NOMO-1 treated with dmso at 0.1 percent for 144 hours (cell line): Measurements from ENCODE around the gene PACSIN1.
A peak's percentile ranks its signal among the peaks of the same experiment; 100 is the strongest.
"Not testable (repeated sequence)": the region's sequence is repeated elsewhere in the genome, so short reads cannot be mapped to it uniquely, and the experiment has no call there.

Experiments
- DNase-seq: peaks from one replicate; lab custom pipeline; 2025; ENCODE audit not compliant: unreplicated experiment; lab: John Stamatoyannopoulos, UW

Gene PACSIN1

GRCh38 chr6:34457742-34458735 is 7.8 kb upstream of the PACSIN1 start:
- DNase-seq, result no peak

- peak; percentile 37 for DNase-seq
Measured at GRCh38 chr6:34459899-34460593, 5.8 kb upstream of the PACSIN1 start.

DNA sequence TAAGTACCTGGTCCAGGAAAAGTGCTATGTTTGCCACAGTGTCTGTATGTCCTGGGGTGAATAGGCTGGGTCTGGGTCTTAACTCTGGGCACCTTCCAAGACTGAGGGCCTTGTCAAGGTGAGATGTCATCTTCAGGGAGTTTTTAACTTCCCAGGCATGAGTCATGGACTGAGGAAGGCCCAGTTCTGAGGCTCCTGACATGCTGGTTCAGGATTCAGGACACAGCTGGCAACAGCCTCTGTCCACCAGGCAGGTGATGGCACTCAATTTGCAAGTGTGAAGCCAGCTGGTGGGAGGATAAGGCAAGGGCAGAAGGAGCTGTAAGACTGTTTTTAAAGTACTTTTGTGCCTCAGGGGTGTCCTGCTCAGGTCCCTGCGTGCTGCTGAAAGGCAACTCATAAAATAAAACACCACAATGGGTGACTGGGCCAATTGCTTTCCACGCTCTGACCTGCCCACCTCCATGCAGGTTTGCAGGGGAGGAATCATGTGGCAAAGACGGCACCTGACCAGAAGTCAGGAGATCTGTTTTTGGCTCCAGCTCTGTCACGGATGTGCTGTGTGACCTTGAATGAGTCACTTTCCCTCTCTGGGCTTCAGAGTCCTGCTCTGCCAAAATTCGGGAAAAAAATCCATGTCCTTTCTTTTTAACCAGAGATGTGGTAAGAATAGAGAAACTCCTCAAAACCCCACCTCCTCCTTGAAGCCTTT is 4.9 kb upstream of the PACSIN1 start:
- no peak for DNase-seq

DNA sequence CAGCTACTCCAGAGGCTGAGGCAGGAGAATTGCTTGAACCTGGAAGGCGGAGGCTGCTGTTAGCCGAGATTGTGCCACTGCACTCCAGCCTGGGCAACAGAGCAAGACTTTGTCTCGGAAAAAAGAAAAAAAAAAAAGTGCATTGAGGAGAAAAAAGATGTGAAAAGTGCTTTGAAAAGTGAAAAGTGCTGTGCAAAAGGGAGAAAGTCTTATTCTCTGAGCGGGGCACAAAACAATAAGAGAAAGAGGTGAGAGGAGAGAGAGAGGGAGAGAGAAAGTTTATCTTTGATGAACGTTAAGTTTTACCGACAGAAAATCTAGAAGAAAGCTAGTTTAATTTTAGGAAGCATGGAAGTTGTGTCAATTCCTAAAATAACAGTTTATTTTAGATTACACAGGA is 3.9 kb upstream of the PACSIN1 start:
- no peak for DNase-seq

DNA sequence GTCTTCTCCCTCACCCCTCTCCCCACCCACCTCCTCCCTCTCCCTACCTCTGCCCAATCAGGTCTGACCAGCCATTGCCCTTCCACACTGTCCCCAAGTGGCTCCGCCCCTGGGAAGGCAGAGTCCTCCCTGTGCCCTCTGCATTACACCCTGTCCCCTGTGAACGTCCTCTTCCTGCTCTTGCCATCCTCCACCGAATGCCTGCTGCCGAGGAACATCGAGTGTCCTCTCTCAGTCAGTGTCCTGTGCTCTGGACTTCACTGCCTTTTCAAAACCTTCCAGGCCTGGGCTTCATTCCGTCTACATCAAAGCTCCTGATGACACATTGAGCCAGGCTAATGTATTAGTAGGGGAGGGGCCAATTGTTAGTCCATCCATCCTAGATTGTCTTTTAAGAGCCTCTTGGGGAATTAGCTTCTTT is 3.3 kb upstream of the PACSIN1 start:
- no peak for DNase-seq

DNA sequence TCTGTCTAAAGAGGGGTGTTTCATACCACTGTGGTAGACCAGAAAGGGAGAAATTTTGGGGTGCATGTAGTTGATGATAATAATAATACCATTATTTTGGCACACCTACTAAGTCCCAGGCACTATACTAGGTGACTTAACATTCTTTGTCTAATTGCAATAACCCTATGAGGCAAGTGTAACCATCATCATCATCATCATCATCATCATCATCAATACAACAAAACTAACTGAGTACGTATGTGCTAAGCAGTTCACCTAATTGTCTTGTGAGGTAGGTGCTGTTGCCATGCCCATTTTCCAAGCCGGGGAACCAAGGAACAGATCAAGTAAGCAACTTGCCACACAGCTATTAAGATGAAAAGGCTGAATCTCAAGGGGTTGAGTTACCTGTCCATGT is 2.6 kb upstream of the PACSIN1 start:
- no peak for DNase-seq

GRCh38 chr6:34463849-34464248 is 2.0 kb upstream of the PACSIN1 start:
- no peak for DNase-seq

- no peak for DNase-seq
Measured at GRCh38 chr6:34466242-34467185, 638 bp downstream of the PACSIN1 start.

GRCh38 chr6:34468378-34468892 is 2.6 kb downstream of the PACSIN1 start:
- peak; percentile 47 for DNase-seq

DNA sequence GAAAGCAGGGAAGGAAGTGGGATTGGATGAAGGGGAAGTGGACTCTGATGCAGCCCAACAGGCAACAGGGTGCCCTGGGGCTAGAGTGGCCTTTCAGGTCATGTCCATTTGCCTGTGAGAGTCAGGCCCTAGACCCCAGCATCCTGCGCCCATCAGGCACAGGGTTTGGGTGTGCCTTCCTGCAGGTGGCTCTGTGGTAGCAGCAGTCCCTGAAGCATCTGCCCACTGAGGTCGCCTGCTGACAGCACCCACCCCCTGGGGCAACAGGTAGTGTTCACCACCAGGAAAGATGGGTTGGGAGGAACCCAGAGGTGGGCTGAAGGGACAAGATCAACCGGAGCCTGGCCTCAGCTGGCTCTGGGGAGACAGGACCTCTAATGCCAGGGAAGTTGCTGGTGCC is 3.6 kb downstream of the PACSIN1 start:
- no peak for DNase-seq

GRCh38 chr6:34472425-34472824 is 6.5 kb downstream of the PACSIN1 start:
- no peak for DNase-seq

- DNase-seq, result no peak
Measured at GRCh38 chr6:34473967-34474366, 8.1 kb downstream of the PACSIN1 start.

DNA sequence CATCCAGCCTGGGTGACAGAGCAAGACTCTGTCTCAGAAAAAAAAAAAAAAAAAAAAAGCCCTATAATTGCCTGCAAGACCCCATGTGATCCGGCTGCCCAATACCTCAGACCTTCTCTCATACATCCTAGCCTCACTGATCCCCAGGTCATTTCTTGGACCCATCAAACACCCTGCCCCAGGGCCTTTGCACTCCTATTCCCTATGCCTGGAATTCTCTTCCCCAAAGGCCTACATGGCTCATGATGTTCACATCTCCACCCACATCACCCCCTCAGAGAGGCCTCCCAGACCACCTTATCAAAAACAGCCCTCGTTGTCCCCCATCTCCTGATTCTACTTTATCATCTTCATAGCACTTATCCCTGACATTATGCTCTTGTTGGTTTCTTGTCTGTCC is 8.9 kb downstream of the PACSIN1 start:
- no peak for DNase-seq

DNA sequence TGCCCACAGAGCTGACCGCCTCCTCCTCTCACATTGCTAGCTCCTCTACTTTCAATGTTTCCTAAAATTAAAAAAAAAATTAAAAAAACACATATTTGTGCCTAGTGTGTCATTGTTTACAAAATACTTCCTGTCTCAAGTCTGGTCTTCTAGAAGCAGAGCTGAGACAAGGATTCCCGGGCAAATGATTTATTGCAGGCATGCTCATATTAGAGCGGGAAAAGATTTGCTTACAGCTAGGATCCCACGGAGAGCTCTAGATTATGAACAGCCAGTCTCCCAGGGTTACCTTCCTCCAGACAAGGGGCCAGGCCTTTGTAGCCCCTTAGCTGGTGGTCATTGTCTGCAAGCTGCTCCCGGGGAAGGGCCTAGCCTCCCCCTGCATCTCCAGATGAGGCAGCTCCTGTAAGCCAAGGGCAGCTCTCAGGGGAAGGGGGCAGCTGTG is 9.4 kb downstream of the PACSIN1 start:
- DNase-seq, result no peak

DNA sequence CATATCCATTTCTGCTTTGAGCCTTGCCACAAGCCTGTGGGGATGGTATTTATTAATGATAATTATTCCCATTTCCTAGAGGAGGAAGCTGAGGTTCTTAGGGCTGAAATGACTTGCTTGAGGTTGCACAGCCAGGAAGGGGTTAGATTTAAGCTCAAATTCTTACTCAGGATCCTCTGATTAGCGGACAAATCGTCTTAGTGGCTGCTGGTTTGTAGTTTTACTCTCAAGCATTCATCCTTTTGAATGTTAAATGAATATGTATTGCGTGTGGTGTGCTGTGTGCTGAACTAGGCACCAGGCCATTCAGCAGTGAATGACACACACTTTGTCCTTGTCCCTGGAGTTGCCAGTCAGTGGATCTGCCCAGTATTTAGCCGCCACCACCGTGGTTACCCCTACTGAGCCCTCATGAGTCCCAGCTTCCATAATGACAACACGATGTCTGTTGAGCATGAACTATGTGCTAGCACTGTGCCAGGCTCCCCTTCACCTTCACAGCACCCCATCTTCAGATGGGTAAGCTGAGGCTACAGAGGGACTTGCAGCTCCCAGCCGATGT is 10.0 kb downstream of the PACSIN1 start:
- DNase-seq, result no peak

DNA sequence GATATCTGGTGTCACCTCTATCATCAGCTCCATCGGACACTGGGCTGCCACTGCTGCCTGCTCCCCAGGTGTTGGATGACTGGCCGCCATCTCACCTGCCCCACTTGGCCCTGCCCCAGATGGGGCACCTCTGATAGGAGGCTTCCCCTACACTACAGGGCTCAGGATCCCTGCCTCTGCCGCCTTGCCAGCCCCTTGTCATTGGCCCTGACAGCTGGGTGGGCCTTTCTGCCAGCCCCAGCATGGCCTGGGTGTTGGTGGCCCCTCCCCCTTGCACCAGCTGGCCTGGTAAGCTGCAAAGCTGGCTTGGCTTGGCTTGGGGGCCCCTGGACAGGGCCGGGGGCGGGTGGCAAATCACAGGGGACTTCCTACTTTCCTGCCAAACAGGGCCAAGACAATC is 10.6 kb downstream of the PACSIN1 start:
- DNase-seq, result no peak

- DNase-seq, result no peak
Measured at GRCh38 chr6:34476921-34477320, 11.0 kb downstream of the PACSIN1 start.

DNA sequence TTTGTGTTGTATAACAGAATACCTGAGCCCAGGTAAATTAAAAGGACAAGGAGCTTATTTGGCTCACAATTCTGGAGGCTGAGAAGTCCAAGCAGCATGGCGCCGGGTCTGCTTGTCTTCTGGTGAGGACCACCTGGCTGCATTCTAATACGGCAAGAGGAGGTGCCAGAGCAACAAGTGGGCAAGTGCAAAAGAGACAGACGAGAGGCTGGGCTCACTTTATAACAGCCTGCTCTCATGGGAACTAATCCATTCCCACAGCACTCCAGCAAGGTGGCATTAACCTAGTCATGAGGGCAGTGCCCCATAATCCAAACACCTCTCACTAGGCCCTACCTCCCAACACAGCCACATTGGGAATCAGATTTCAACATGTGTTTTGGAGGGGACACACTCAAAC is 12.9 kb downstream of the PACSIN1 start:
- no peak for DNase-seq

GRCh38 chr6:34483781-34484180 is 17.9 kb downstream of the PACSIN1 start:
- DNase-seq, result not testable (repeated sequence)

DNA sequence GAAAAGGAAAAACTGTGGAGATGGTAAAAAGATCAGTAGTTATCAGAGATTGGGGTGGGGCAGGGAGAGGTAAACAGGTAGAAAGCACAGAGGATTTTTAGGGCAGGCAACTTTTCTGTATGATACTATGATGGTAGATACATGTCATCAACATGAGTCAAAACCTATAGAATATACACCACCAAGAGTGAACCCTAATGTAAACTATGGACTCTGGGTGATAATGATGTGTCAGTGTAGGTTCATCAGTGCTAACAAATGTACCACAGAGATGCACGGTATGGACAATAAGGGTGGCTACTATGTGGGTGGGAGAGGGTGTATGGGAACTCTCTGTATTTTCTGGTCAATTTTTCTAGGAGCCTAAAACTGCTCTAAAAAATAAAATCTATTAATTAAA is 18.5 kb downstream of the PACSIN1 start:
- DNase-seq, result no peak
